ENCODE measurements around the gene AFF3. TPM values are rescaled to one million over a fixed set of nuclear protein-coding genes. Genes with fewer than 3 reads are reported as not detected.

The AFF3 gene
- total and polyA plus RNA-seq, 2 of the 4 experiments (the other 2 are of a cell fraction): 12.9 to 14.3 TPM

DNA sequence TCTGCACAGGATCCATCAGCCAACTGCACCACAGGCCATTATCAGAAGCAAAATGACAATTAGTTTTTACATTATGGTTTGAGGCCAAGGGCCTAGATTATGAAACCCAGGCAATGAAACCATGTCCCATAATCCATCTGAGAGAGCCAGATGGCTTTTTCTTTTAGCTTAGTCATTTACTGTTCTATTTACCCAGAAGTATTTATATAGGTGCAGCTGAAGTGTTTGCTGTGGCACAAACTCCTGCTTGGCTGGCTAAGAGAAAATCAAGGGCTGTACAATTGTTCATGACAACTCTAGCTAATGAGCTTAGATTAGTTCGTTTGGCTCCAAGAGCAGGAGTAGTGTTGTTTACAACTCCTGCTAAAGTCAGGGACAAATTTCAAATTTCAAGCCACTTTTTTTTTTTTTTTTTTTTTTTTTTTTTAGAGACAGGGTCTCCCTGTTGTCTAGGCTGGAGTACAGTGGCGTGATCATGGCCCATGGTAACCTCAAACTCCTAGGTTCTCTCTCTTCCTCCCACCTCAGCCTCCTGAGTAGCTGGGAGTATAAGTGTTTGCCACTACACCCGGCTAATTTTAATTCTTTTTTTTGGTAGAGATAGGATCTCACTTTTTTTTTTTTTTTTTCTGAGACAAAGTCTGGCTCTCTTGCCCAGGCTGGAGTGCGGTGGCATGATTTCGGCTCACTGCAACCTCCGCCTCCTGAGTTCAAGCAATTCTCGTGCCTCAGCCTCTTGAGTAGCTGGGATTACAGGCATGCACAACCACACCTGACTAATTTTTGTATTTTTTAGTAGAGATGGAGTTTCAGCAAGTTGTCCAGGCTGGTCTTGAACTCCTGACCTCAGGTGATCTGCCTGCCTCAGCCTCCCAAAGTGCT, 634.2 kb downstream of the AFF3 start:
- no peak overlapping the region for H2AK5ac ChIP-seq (ENCODE audit: low read depth, low read length)
- no peak overlapping the region for H2BK20ac ChIP-seq (ENCODE audit: low read depth, low read length)
- no peak overlapping the region for H3K23ac ChIP-seq (ENCODE audit: low read depth, low read length)
- H4K91ac ChIP-seq (ENCODE audit: insufficient read depth, low read depth, low read length): no peak overlapping the region
- no peak overlapping the region for H4K8ac ChIP-seq (ENCODE audit: low read depth in 2 of 2, low read length in 2 of 2)
- peaks cover 11% of the 10 kb centered on the region for H3K27me3 ChIP-seq (ENCODE audit: control insufficient read depth, insufficient read depth, low read length)
- no peaks in the 10 kb centered on the region for H3K4me1 ChIP-seq (ENCODE audit: control insufficient read depth, insufficient read depth, low read length)
- WGBS, 2 experiments (ENCODE audit: extremely low coverage in 2 of 2, insufficient read length in 1 of 2): no CpG with 5 or more reads among the region's 7 CpGs
- DNase-seq (no peak), ATAC-seq (ENCODE audit: low read depth) (no peak)
- no peaks in the 10 kb centered on the region for H4K20me1 ChIP-seq (ENCODE audit: insufficient read depth, low read length)
- no peak overlapping the region for H3K9ac ChIP-seq (ENCODE audit: low read depth, low read length)
- BruUV-seq (replicated peaks): no TSS peak
- no peak overlapping the region for H2AK9ac ChIP-seq (replicated peaks; ENCODE audit: low read depth, low read length, poor library complexity)
- H3K14ac ChIP-seq (replicated peaks; ENCODE audit: low read depth, low read length): no peak overlapping the region
- no peaks in the 10 kb centered on the region for H3K36me3 ChIP-seq (ENCODE audit: control insufficient read depth, insufficient read depth, low read length)
- no peak overlapping the region for H2AFZ ChIP-seq (replicated peaks; ENCODE audit: low read length, poor library complexity)
- H3K4me2 ChIP-seq (ENCODE audit: low read depth, low read length): no peak overlapping the region
- H2BK120ac ChIP-seq (ENCODE audit: low read depth, low read length): no peak overlapping the region
- no peak overlapping the region for H3K27ac ChIP-seq (ENCODE audit: insufficient read depth, low read length)
- ChIA-PET CTCF (interaction anchor here (0.7 kb wide), 2 partner anchors 728 to 753 kb away, joined by 4 to 7 read pairs; no protein-coding TSS in a partner anchor), POLR2A (ENCODE audit: unreplicated experiment) (no interaction called here)
- no peak overlapping the region for H2BK15ac ChIP-seq (ENCODE audit: low read depth, low read length)
- H3K56ac ChIP-seq (ENCODE audit: extremely low read depth, insufficient read depth, low read length): no peak overlapping the region
- in situ Hi-C loops (cut with MboI; ENCODE audit: low sequenced_read_pairs) (loop anchor here (25.0 kb wide), 1 partner anchor 871 kb away; no protein-coding TSS in a partner anchor), intact Hi-C loops (cut with micrococcal nuclease) (no loop called here), dilution Hi-C loops (cut with HindIII; ENCODE audit: low sequenced_read_pairs, unreplicated experiment) (no loop called here)
- H4K5ac ChIP-seq (ENCODE audit: low read depth, low read length): no peak overlapping the region
- no peak overlapping the region for H3K18ac ChIP-seq (ENCODE audit: low read depth, low read length)
- no peak overlapping the region for H3K4me3 ChIP-seq (ENCODE audit: insufficient read depth, low read depth, low read length)
- no peak overlapping the region for H3K4ac ChIP-seq (ENCODE audit: low read depth, low read length)
- no peaks in the 10 kb centered on the region for H3K79me1 ChIP-seq (ENCODE audit: low read depth in 1 of 2, low read length in 2 of 2)
- TF ChIP-seq, protein P1, sequence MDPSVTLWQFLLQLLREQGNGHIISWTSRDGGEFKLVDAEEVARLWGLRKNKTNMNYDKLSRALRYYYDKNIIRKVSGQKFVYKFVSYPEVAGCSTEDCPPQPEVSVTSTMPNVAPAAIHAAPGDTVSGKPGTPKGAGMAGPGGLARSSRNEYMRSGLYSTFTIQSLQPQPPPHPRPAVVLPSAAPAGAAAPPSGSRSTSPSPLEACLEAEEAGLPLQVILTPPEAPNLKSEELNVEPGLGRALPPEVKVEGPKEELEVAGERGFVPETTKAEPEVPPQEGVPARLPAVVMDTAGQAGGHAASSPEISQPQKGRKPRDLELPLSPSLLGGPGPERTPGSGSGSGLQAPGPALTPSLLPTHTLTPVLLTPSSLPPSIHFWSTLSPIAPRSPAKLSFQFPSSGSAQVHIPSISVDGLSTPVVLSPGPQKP (IDR thresholded peaks at IDR 0.05; ENCODE audit: borderline replicate concordance, low read depth, low read length): no peak
- H3K9me3 ChIP-seq (ENCODE audit: control insufficient read depth, insufficient read depth, low read length): no peaks in the 10 kb centered on the region
- no peaks in the 10 kb centered on the region for H3K9me1 ChIP-seq (ENCODE audit: insufficient read depth, low read length)
- no peak overlapping the region for H2BK5ac ChIP-seq (ENCODE audit: low read depth, low read length, poor library complexity, severe bottlenecking)

All from IMR-90 (cell line).